HFFc6 (cell line): ENCODE data around the gene HOXB6. TPM values are rescaled to one million over a fixed set of nuclear protein-coding genes. Genes with fewer than 3 reads are reported as not detected.

Experiments used
- DNase-seq: peaks from one replicate; pipeline ENCODE4 v3.0.0-alpha.2; 2018
- H3K27ac Mint-ChIP-seq: 2 replicates; pipeline ENCODE4 v1.8.0; 2020; ENCODE audit warnings: mild to moderate bottlenecking, mixed read lengths
- H3K27me3 Mint-ChIP-seq: 2 replicates; pipeline ENCODE4 v1.8.0; 2021; ENCODE audit warnings: mild to moderate bottlenecking, moderate library complexity, mixed read lengths; ENCODE audit not compliant: insufficient read depth
- H3K36me3 Mint-ChIP-seq: 2 replicates; pipeline ENCODE4 v1.8.0; 2021; ENCODE audit warnings: low read depth, mixed read lengths
- H3K4me1 Mint-ChIP-seq: 2 replicates; pipeline ENCODE4 v1.8.0; 2020; ENCODE audit warnings: low read depth, mixed read lengths
- H3K4me3 Mint-ChIP-seq: 2 replicates; pipeline ENCODE4 v1.8.0; 2020; ENCODE audit warnings: mild to moderate bottlenecking, moderate library complexity, mixed read lengths
- H3K9me3 Mint-ChIP-seq: 2 replicates; pipeline ENCODE4 v1.8.0; 2020; ENCODE audit warnings: mild to moderate bottlenecking, mixed read lengths
- total RNA-seq, 6 experiments: library from RNA; stranded (reverse); fragmentation: NEBNext Ultra II Directional; extraction: Animal tissue kit (Norgen Biotek cat#: 25700); gene quantifications; 2 replicates in 1 of 6; 3 replicates in 5 of 6; pipeline ENCODE4 v1.2.3, GENCODE V29; 2021
- TF ChIP-seq, protein P1 (sequence below): fragments of 200-600 bp; sonication (generic); IDR thresholded peaks from 2 replicates; pipeline ENCODE4 v1.5.0; 2021; ENCODE audit warnings: antibody characterized with exemption, mild to moderate bottlenecking

Gene HOXB6
- total RNA-seq, 6 experiments from 2014 or later: not detected

GRCh38 chr17:48596735-48597527 is 7.9 kb downstream of the HOXB6 start:
- no peaks in the 10 kb centered on the region for H3K9me3 Mint-ChIP-seq
- DNase-seq: no peak
- H3K36me3 Mint-ChIP-seq: no peaks in the 10 kb centered on the region
- TF ChIP-seq, protein P1, sequence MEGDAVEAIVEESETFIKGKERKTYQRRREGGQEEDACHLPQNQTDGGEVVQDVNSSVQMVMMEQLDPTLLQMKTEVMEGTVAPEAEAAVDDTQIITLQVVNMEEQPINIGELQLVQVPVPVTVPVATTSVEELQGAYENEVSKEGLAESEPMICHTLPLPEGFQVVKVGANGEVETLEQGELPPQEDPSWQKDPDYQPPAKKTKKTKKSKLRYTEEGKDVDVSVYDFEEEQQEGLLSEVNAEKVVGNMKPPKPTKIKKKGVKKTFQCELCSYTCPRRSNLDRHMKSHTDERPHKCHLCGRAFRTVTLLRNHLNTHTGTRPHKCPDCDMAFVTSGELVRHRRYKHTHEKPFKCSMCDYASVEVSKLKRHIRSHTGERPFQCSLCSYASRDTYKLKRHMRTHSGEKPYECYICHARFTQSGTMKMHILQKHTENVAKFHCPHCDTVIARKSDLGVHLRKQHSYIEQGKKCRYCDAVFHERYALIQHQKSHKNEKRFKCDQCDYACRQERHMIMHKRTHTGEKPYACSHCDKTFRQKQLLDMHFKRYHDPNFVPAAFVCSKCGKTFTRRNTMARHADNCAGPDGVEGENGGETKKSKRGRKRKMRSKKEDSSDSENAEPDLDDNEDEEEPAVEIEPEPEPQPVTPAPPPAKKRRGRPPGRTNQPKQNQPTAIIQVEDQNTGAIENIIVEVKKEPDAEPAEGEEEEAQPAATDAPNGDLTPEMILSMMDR: no peak
- no peak overlapping the region for H3K27ac Mint-ChIP-seq
- H3K27me3 Mint-ChIP-seq: peaks cover 90% of the 10 kb centered on the region
- H3K4me3 Mint-ChIP-seq: no peak overlapping the region; the same call in 1 of the 2 replicates
- H3K4me1 Mint-ChIP-seq: peaks cover 29% of the 10 kb centered on the region

- Mint-ChIP-seq H3K27me3 (peaks cover 90% of the 10 kb centered on the region), H3K9me3 (no peaks in the 10 kb centered on the region), H3K27ac (no peak overlapping the region), H3K4me1 (peaks cover 29% of the 10 kb centered on the region), H3K36me3 (no peaks in the 10 kb centered on the region), H3K4me3 (peak overlapping the region; percentile 25; the same call in 1 of the 2 replicates)
- TF ChIP-seq, protein P1: no peak
- DNase-seq: no peak
Observed at GRCh38 chr17:48596000-48596734, 8.6 kb downstream of the HOXB6 start.

DNA sequence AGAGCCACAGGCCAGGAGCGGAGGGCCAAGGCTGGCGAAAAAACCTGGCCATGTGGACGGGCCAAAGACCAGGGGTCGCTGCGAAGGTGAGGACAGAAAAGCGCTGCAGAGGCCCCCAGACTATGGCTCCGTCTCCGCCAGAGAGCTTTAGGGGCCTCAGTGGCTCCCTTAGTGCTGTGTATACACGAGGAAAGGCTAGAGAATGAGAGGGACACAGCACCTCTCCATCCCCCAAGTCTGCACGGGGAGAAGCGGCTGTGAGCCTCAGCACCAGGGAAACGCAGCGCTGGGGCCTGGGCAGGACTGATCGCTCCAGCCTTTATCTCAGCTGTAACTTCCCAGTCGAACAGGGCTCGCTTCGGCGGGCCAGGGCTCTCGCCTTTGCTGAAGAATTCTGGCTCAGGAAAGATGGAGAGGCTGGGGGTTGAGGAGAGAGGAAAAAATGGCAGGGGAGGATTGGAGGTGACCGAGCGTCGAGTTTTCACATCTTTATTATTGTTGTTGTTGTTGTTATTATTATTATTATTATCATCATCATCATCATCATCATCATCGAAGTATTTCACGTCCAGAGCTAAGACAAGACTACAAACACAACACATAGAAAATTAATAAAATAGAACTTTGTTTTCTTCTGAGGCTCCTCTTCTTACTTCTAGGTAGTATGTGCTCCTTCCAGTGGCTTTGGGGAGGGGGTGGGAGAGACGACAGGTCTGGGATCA is 9.3 kb downstream of the HOXB6 start:
- H3K27me3 Mint-ChIP-seq: peaks cover 91% of the 10 kb centered on the region
- TF ChIP-seq, protein P1: no peak
- H3K9me3 Mint-ChIP-seq: no peaks in the 10 kb centered on the region
- H3K4me1 Mint-ChIP-seq: peaks cover 29% of the 10 kb centered on the region
- no peak for DNase-seq
- no peaks in the 10 kb centered on the region; the same call in 1 of the 2 replicates for H3K36me3 Mint-ChIP-seq
- no peak overlapping the region for H3K27ac Mint-ChIP-seq
- no peak overlapping the region for H3K4me3 Mint-ChIP-seq

GRCh38 chr17:48594538-48595277 is 10.1 kb downstream of the HOXB6 start:
- TF ChIP-seq, protein P1: no peak
- Mint-ChIP-seq H3K4me3 (no peak overlapping the region), H3K27me3 (peaks cover 91% of the 10 kb centered on the region), H3K4me1 (peaks cover 34% of the 10 kb centered on the region), H3K27ac (no peak overlapping the region), H3K36me3 (no peaks in the 10 kb centered on the region; the same call in 1 of the 2 replicates), H3K9me3 (no peaks in the 10 kb centered on the region)
- no peak for DNase-seq
